ENCODE measurements around the gene OR5H6. TPM values are rescaled to one million over a fixed set of nuclear protein-coding genes. Genes with fewer than 3 reads are reported as not detected.

OR5H6 gene
- total RNA-seq: not detected
- total RNA-seq (2013): not detected

- Histone ChIP-seq H3K9me3 (ENCODE audit: control insufficient read depth, insufficient read depth, low read length) (no peaks in the 10 kb centered on the region), H3K4me3 (ENCODE audit: low read length) (no peak within 1 kb of the TSS), H3K36me3 (ENCODE audit: control insufficient read depth, insufficient read depth, low read length) (no peaks in the 10 kb centered on the region), H3K27me3 (ENCODE audit: control insufficient read depth, insufficient read depth, low read length) (no peaks in the 10 kb centered on the region), H3K27ac (ENCODE audit: low read length) (no peak within 1 kb of the TSS), H3K4me1 (ENCODE audit: control insufficient read depth, insufficient read depth, low read length) (no peaks in the 10 kb centered on the region)
- intact Hi-C loops (cut with micrococcal nuclease): no loop called here
- H3K4me3 Mint-ChIP-seq: no peak within 1 kb of the TSS
- 51% methylated on average over 3 of the region's 3 CpGs for WGBS (ENCODE audit: insufficient coverage)
- no peak for TF ChIP-seq CTCF (IDR thresholded peaks at IDR 0.05)
- H3K9me3 Mint-ChIP-seq: peaks cover 0 to 4% of the 10 kb centered on the region in 2 donors
- no peak for DNase-seq
- ATAC-seq: no peak
- H3K27me3 Mint-ChIP-seq (ENCODE audit: low read depth in 2 of 2): no peaks in the 10 kb centered on the region
- H3K4me1 Mint-ChIP-seq: no peaks in the 10 kb centered on the region
- H3K36me3 Mint-ChIP-seq: no peaks in the 10 kb centered on the region
- H3K27ac Mint-ChIP-seq: no peak within 1 kb of the TSS
Measured at GRCh38 chr3:98263944-98264343, at the start of gene OR5H6. TSS of gene OR5H6 (plus strand) at chr3:98264244. CDS start at chr3:98264333, 89 bp downstream.

GRCh38 chr3:98215051-98215450, 49.0 kb upstream of the OR5H6 start:
- Histone ChIP-seq H3K27ac (ENCODE audit: low read length) (no peak overlapping the region), H3K9me3 (ENCODE audit: control insufficient read depth, insufficient read depth, low read length) (no peaks in the 10 kb centered on the region), H3K4me1 (ENCODE audit: control insufficient read depth, insufficient read depth, low read length) (no peaks in the 10 kb centered on the region), H3K36me3 (ENCODE audit: control insufficient read depth, insufficient read depth, low read length) (no peaks in the 10 kb centered on the region), H3K27me3 (ENCODE audit: control insufficient read depth, insufficient read depth, low read length) (no peaks in the 10 kb centered on the region), H3K4me3 (ENCODE audit: low read length) (no peak overlapping the region)
- DNase-seq (no peak), ATAC-seq (no peak)
- WGBS (ENCODE audit: insufficient coverage): 39% methylated on average over 3 of the region's 3 CpGs
- intact Hi-C loops (cut with micrococcal nuclease): no loop called here
- Mint-ChIP-seq H3K9me3 (peaks cover 0 to 2% of the 10 kb centered on the region in 2 donors), H3K4me1 (no peaks in the 10 kb centered on the region), H3K36me3 (no peaks in the 10 kb centered on the region), H3K27ac (no peak overlapping the region), H3K4me3 (no peak overlapping the region), H3K27me3 (ENCODE audit: low read depth in 2 of 2) (no peaks in the 10 kb centered on the region)
- TF ChIP-seq CTCF (IDR thresholded peaks at IDR 0.05): no peak

- no peaks in the 10 kb centered on the region for H3K4me1 ChIP-seq (ENCODE audit: control insufficient read depth, insufficient read depth, low read length)
- no peak overlapping the region for H3K27ac ChIP-seq (ENCODE audit: low read length)
- 78% methylated on average over 2 of the region's 6 CpGs for WGBS (ENCODE audit: insufficient coverage)
- Mint-ChIP-seq H3K4me3 (no peak overlapping the region), H3K9me3 (peaks cover 0 to 2% of the 10 kb centered on the region in 2 donors), H3K4me1 (no peaks in the 10 kb centered on the region), H3K36me3 (no peaks in the 10 kb centered on the region), H3K27me3 (ENCODE audit: low read depth in 2 of 2) (no peaks in the 10 kb centered on the region), H3K27ac (no peak overlapping the region)
- no peak for DNase-seq
- no peak overlapping the region for H3K4me3 ChIP-seq (ENCODE audit: low read length)
- no peak for TF ChIP-seq CTCF (IDR thresholded peaks at IDR 0.05)
- ATAC-seq: no peak
- no peaks in the 10 kb centered on the region for H3K27me3 ChIP-seq (ENCODE audit: control insufficient read depth, insufficient read depth, low read length)
- H3K9me3 ChIP-seq (ENCODE audit: control insufficient read depth, insufficient read depth, low read length): no peaks in the 10 kb centered on the region
- no peaks in the 10 kb centered on the region for H3K36me3 ChIP-seq (ENCODE audit: control insufficient read depth, insufficient read depth, low read length)
- intact Hi-C loops (cut with micrococcal nuclease): no loop called here
Measured at GRCh38 chr3:98223907-98224672, 40.0 kb upstream of the OR5H6 start.

- 0% methylated on average over 1 of the region's 2 CpGs for WGBS (ENCODE audit: insufficient coverage)
- no peaks in the 10 kb centered on the region for H3K9me3 ChIP-seq (ENCODE audit: control insufficient read depth, insufficient read depth, low read length)
- DNase-seq: no peak
- intact Hi-C loops (cut with micrococcal nuclease): no loop called here
- no peaks in the 10 kb centered on the region for H3K4me1 Mint-ChIP-seq
- no peaks in the 10 kb centered on the region for H3K36me3 Mint-ChIP-seq
- no peak overlapping the region for H3K27ac ChIP-seq (ENCODE audit: low read length)
- no peak for TF ChIP-seq CTCF (IDR thresholded peaks at IDR 0.05)
- H3K4me3 Mint-ChIP-seq: no peak overlapping the region
- no peaks in the 10 kb centered on the region for H3K4me1 ChIP-seq (ENCODE audit: control insufficient read depth, insufficient read depth, low read length)
- H3K9me3 Mint-ChIP-seq: peaks cover 0 to 10% of the 10 kb centered on the region in 2 donors
- no peaks in the 10 kb centered on the region for H3K27me3 Mint-ChIP-seq (ENCODE audit: low read depth in 2 of 2)
- H3K27ac Mint-ChIP-seq: no peak overlapping the region
- H3K36me3 ChIP-seq (ENCODE audit: control insufficient read depth, insufficient read depth, low read length): no peaks in the 10 kb centered on the region
- no peak overlapping the region for H3K4me3 ChIP-seq (ENCODE audit: low read length)
- no peaks in the 10 kb centered on the region for H3K27me3 ChIP-seq (ENCODE audit: control insufficient read depth, insufficient read depth, low read length)
- no peak for ATAC-seq
Measured at GRCh38 chr3:98232489-98232888, 31.6 kb upstream of the OR5H6 start.
